HEK293 (cell line): ENCODE data around the gene MYH15.

Experiments used
- GLI4 ChIP-seq: fragments of 450-650 bp; formaldehyde crosslinking; IDR thresholded peaks from 2 replicates; pipeline ENCODE4 v1.5.1; 2016; ENCODE audit warnings: missing biosample characterization, missing genetic modification characterization
- GLIS1 ChIP-seq: fragments of 450-650 bp; formaldehyde crosslinking; IDR thresholded peaks from 2 replicates; pipeline ENCODE4 v1.5.1; 2016; ENCODE audit warnings: missing biosample characterization, missing genetic modification characterization
- KLF10 ChIP-seq: fragments of 450-650 bp; IDR thresholded peaks from 2 replicates; pipeline ENCODE4 v1.5.1; 2018; ENCODE audit warnings: missing biosample characterization, mild to moderate bottlenecking, missing genetic modification characterization
- KLF7 ChIP-seq: fragments of 450-650 bp; formaldehyde crosslinking; IDR thresholded peaks from 2 replicates; pipeline ENCODE4 v1.5.1; 2016; ENCODE audit warnings: missing biosample characterization, missing genetic modification characterization, borderline replicate concordance
- TCF7L2 ChIP-seq: IDR thresholded peaks from 2 replicates; pipeline ENCODE4 v1.6.1; 2011; ENCODE audit warnings: low read depth, mild to moderate bottlenecking, inconsistent platforms, low read length, moderate library complexity, borderline replicate concordance
- ZBTB8A ChIP-seq: fragments of 450-650 bp; formaldehyde crosslinking; IDR thresholded peaks from 2 replicates; pipeline ENCODE4 v1.5.1; 2016; ENCODE audit warnings: missing biosample characterization, missing genetic modification characterization
- ZNF292 ChIP-seq: fragments of 450-650 bp; formaldehyde crosslinking; IDR thresholded peaks from 2 replicates; pipeline ENCODE4 v1.5.1; 2016; ENCODE audit warnings: low read depth, missing biosample characterization, missing genetic modification characterization, borderline replicate concordance
- ZNF350 ChIP-seq: fragments of 450-650 bp; formaldehyde crosslinking; IDR thresholded peaks from 2 replicates; pipeline ENCODE4 v1.5.0; 2017; ENCODE audit warnings: missing biosample characterization, mild to moderate bottlenecking, missing genetic modification characterization
- ZXDB ChIP-seq: fragments of 450-650 bp; formaldehyde crosslinking; IDR thresholded peaks from 2 replicates; pipeline ENCODE4 v1.5.1; 2016; ENCODE audit warnings: missing biosample characterization, missing genetic modification characterization
- TF ChIP-seq, protein P1 (sequence below): fragments of 450-650 bp; formaldehyde crosslinking; IDR thresholded peaks from 2 replicates; pipeline ENCODE4 v1.5.1; 2016; ENCODE audit warnings: missing biosample characterization, missing genetic modification characterization
- TF ChIP-seq, protein P2 (sequence below): fragments of 450-650 bp; formaldehyde crosslinking; IDR thresholded peaks from 2 replicates; pipeline ENCODE4 v1.5.1; 2016; ENCODE audit warnings: missing biosample characterization, missing genetic modification characterization, low read depth

DNA sequence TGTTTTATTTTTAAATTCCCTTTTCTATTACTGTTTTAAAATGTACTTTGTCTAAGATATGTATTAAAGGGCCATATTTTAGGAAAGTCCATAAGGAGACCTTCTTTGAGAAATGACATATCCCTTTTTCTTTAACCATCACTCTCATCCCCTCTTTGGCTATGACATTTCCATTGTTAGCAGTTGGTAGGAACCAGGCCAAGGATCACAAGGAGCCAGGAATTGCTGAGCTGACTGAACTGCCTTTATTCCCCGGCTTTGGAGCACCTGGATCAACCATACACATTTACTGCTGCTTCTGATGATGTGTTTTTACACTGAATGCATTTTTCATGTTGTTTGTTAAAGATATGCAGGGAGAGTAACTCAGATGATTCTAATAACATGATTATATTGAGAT, 134.4 kb downstream of the MYH15 start:
- TF ChIP-seq ZNF350 (tag by site-specific recombination) (no peak), KLF7 (no peak), TCF7L2 (no peak), KLF10 (tag by site-specific recombination) (no peak), GLI4 (no peak), GLIS1 (tag by site-specific recombination) (no peak), ZBTB8A (no peak), ZNF292 (tag by site-specific recombination) (no peak), ZXDB (tag by site-specific recombination) (no peak)
- TF ChIP-seq, protein P1, sequence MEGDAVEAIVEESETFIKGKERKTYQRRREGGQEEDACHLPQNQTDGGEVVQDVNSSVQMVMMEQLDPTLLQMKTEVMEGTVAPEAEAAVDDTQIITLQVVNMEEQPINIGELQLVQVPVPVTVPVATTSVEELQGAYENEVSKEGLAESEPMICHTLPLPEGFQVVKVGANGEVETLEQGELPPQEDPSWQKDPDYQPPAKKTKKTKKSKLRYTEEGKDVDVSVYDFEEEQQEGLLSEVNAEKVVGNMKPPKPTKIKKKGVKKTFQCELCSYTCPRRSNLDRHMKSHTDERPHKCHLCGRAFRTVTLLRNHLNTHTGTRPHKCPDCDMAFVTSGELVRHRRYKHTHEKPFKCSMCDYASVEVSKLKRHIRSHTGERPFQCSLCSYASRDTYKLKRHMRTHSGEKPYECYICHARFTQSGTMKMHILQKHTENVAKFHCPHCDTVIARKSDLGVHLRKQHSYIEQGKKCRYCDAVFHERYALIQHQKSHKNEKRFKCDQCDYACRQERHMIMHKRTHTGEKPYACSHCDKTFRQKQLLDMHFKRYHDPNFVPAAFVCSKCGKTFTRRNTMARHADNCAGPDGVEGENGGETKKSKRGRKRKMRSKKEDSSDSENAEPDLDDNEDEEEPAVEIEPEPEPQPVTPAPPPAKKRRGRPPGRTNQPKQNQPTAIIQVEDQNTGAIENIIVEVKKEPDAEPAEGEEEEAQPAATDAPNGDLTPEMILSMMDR: no peak
- TF ChIP-seq, protein P2, sequence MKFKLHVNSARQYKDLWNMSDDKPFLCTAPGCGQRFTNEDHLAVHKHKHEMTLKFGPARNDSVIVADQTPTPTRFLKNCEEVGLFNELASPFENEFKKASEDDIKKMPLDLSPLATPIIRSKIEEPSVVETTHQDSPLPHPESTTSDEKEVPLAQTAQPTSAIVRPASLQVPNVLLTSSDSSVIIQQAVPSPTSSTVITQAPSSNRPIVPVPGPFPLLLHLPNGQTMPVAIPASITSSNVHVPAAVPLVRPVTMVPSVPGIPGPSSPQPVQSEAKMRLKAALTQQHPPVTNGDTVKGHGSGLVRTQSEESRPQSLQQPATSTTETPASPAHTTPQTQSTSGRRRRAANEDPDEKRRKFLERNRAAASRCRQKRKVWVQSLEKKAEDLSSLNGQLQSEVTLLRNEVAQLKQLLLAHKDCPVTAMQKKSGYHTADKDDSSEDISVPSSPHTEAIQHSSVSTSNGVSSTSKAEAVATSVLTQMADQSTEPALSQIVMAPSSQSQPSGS (tag by site-specific recombination): no peak
